GM10847 (cell line): ENCODE results near the gene TECPR2.

ENCODE experiments used
- POLR2A ChIP-seq: IDR thresholded peaks from 2 replicates; pipeline ENCODE4 v1.6.1; 2011; ENCODE audit not compliant: insufficient read length; ENCODE audit errors: extremely low read depth

TECPR2 gene

GRCh38 chr14:102424520-102424919 lies 61.8 kb downstream of the TECPR2 start:
- TF ChIP-seq POLR2A: no peak

DNA sequence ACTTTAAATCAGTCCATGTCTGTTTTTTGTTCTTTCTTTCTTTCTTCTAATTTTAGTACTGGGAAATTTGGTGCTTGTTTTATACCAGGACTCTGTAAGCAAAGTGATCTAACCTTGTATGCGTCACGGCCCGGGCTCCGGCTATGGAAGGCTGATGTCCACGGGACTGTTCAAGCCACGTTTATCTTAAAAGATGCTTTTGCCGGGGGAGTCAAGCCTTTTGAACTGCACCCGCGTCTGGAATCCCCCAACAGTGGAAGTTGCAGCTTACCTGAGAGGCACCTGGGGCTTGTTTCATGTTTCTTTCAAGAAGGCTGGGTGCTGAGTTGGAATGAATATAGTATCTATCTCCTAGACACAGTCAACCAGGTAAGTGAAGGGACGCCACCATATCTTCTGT lies 62.2 kb downstream of the TECPR2 start:
- no peak for TF ChIP-seq POLR2A

GRCh38 chr14:102426796-102427195 lies 64.1 kb downstream of the TECPR2 start:
- TF ChIP-seq POLR2A: no peak

DNA sequence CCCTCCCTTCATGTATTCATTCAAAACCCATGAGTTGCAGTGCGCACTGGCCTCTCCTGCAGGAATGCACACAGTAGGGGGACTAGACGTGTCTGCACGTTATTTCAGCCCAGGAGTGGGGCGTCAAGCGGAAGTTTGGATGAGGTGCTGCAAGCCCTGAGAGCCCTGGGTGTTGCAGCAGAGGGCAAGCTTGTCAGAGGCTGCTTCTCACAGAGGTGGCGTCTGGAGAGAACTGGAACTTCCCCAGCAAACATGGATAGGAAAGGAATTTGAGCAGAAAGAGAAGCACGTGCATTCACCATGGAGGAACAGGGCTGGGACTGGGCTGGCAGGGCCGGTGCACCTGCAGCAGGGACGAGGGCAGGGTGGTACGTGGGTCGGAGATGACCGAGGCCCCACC lies 64.9 kb downstream of the TECPR2 start:
- no peak for TF ChIP-seq POLR2A

- TF ChIP-seq POLR2A: no peak
Observed at GRCh38 chr14:102430212-102430908, 67.6 kb downstream of the TECPR2 start.

DNA sequence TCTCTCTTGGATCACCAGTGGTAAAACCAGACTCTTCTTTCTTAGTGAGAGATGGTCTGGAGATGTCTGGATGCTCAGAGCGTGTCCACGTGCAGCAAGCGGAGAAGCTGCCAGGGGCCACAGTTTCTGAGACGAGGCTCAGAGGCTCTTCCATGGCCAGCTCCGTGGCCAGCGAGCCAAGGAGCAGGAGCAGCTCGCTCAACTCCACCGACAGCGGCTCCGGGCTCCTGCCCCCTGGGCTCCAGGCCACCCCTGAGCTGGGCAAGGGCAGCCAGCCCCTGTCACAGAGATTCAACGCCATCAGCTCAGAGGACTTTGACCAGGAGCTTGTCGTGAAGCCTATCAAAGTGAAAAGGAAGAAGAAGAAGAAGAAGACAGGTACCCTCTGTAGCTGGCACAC lies 69.0 kb downstream of the TECPR2 start:
- no peak for TF ChIP-seq POLR2A

DNA sequence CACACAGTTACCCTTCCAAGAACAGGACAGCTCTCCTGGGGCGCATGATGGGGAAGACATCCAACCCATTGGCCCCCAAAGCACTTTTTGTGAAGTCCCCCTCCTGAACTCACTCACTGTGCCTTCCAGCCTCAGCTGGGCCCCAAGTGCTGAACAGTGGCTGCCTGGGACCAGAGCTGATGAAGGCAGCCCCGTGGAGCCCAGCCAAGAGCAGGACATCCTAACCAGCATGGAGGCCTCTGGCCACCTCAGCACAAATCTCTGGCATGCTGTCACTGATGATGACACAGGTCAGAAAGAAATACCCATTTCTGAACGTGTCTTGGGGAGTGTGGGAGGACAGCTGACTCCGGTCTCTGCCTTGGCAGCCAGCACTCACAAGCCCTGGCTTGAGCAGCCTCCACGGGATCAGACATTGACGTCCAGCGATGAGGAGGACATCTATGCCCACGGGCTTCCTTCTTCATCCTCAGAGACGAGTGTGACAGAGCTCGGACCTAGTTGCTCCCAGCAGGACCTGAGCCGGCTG lies 72.0 kb downstream of the TECPR2 start:
- TF ChIP-seq POLR2A: no peak

DNA sequence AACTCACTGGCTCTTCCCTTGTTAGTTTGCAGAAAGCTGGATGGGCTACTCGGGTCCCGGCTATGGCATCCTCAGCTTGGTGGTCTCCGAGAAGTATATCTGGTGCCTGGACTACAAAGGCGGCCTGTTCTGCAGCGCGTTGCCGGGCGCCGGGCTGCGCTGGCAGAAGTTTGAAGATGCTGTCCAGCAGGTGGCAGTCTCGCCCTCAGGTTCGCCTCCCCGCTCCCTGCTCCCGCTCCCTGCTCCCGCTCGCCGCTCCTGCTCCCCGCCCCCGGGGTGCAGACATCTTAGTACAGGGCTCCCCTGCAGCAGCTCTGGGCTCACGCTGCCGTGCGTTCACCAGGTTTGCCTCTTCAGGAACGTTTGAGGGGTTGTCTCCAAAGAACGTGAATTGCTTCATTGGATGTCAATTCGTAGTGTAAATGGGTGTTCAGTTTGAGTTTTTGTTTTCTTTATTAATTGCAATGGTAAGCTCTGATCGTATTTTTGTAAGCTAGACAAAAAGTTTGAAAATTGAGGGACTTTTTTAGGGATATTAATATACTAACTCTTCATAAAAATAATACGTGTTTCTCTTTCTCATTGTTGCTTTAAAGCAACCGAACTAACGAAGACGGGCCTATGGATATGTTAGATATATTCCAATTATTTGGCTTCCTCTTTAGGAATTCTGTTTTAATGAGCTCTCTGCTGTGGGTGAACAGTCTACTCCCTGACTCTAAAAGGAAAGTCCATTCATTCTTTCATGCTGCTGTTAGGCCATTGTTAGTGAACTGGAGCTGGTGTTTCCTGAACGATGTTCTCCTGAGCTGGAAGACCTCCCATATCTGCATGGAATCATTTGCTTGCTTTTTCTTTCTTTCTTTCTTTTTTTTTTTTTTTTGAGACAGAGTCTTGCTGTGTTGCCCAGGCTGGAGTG lies 75.5 kb downstream of the TECPR2 start:
- TF ChIP-seq POLR2A: no peak

- no peak for TF ChIP-seq POLR2A
Observed at GRCh38 chr14:102439556-102439955, 76.8 kb downstream of the TECPR2 start.

GRCh38 chr14:102440392-102440791 lies 77.7 kb downstream of the TECPR2 start:
- no peak for TF ChIP-seq POLR2A

DNA sequence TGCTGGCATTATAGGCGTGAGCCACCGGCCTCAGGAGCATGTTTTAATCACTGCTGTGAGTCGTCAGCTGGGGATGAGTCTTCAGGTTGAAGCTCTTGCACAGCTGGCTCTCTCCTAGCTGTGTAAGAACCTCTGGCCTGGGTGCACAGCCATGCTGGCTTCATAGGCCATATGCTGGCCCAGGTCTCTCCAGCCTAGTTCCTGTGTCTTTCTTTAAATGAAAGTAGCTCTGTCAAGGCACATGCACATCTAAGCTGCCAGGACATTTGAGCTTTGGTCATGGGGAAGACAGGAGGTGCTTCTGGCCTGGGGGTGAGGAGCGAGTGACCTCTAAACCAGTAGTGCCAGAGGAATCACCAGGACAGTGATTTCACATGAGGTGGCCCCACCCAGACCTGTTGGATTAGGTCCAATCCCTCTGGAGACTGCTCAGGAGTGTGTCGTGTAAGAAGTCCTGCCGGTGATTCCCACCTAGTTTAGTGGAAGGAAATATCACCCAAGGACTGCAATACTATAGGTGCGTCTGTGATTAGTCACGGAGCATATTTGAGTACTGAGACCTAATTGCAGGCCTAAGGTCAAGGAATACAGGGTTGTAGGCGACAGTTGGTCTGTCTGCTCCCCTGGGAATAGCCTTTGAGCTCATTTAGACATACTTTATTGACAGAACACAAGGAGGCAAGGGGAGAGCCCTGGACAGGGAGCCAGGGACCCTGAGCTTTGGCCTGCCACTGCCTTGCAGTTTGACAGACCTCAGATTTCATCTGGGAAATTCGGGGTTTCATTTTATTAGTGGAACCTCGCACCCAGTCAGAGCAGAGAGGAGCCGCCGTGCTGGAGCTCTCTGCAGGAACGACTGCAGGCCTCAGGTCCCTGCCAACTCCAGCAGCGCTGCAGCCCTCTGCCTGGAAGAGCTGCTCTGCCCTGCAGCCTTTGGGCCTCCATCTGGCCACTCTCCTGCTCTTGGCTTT lies 79.8 kb downstream of the TECPR2 start:
- no peak for TF ChIP-seq POLR2A

DNA sequence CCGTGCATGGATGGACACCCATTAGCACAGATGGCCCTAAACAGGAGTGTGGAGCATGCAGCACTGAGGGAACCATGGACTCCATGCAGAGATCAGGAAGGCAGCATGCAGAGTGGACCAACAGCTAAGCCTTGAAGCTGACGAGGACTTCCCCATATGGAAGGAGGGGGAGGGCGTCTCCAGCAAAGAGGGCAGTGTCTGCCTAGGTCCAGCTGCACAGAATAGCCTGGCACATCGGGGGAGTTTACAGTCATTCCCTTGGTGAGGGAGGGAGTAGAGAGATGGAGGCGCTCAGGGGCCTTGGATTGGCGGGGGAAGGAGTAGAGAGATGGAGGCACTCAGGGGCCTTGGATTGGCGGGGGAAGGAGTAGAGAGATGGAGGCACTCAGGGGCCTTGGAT lies 82.3 kb downstream of the TECPR2 start:
- TF ChIP-seq POLR2A: no peak

DNA sequence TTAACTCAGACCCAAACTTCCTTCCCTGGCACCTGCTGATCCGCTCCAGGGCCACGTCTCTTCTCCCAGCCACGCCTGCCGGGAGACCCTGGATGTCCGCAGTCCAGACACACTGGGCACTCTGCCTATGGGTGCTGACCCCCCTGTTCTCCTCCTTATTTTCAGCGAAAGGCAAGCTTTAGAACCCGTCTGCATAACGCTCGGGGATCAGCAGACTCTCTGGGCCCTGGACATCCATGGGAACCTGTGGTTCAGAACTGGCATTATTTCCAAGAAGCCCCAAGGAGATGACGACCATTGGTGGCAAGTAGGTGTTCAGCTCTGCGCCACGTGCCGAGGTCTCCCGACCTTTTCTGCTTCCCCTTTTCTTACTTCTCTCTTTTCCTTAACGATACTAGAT lies 82.9 kb downstream of the TECPR2 start:
- no peak for TF ChIP-seq POLR2A

GRCh38 chr14:102450206-102451063 lies 87.7 kb downstream of the TECPR2 start:
- no peak for TF ChIP-seq POLR2A
